Right lobe of liver (tissue), 6 donors: ENCODE data around the gene SMOC1. TPM values are rescaled to one million over a fixed set of nuclear protein-coding genes. Genes with fewer than 3 reads are reported as not detected.

Experiments
- ATAC-seq, 4 donors: fragments of 200-7000 bp; cut with Tn5 transposase; one replicate each; pipeline ENCODE4 v1.9.1; 2020; ENCODE audit warnings: mild to moderate bottlenecking in 4 of 4, moderate library complexity in 4 of 4
- DNase-seq, 3 donors: peaks; one replicate each; pipeline ENCODE4 v3.0.0-alpha.2; 2020
- H3K27ac ChIP-seq, 3 donors: fragments of 200-600 bp; one replicate each; pipeline ENCODE4 v1.8.0; 2022
- H3K27me3 ChIP-seq, 2 donors: fragments of 200-600 bp; one replicate each; pipeline ENCODE4 v1.8.0; 2022
- H3K36me3 ChIP-seq, 4 donors: fragments of 200-600 bp; sonication (generic) in 1 of 4; one replicate each; pipeline versions ENCODE4 v1.5.1 to v1.8.0; 2017 to 2022; ENCODE audit warnings: control low read depth in 1 of 4
- H3K4me1 ChIP-seq, 4 donors: fragments of 200-600 bp; sonication (generic) in 1 of 4; one replicate each; pipeline versions ENCODE4 v1.5.1 to v1.8.0; 2017 to 2022; ENCODE audit warnings: control low read depth in 1 of 4
- H3K4me3 ChIP-seq, 3 donors: fragments of 200-600 bp; one replicate each; pipeline ENCODE4 v1.8.0; 2022
- H3K9me3 ChIP-seq, 4 donors: fragments of 200-600 bp; sonication (generic) in 1 of 4; one replicate each; pipeline versions ENCODE4 v1.5.1 to v1.8.0; 2017 to 2022; ENCODE audit warnings: control low read depth in 1 of 4
- POLR2A ChIP-seq: fragments of 450-650 bp; IDR thresholded peaks from one replicate; pipeline ENCODE4 v1.6.1; 2017; ENCODE audit warnings: antibody characterized with exemption, mild to moderate bottlenecking
- WGBS: methylation state at CpG from one replicate; pipeline ENCODE4 v1.1.6; 2018; ENCODE audit warnings: low coverage, low lambda C conversion rate; ENCODE audit not compliant: insufficient coverage; ENCODE audit errors: missing lambda C conversion rate; 5-methylcytosine and 5-hydroxymethylcytosine counted together
- intact Hi-C, 2 donors: fragments of 100-400 bp; cut with DNase I; formaldehyde crosslinking; loops; one replicate each; pipeline versions ENCODE4 v1.11.2 to v1.14.1; 2022
- total RNA-seq, 6 experiments: library from RNA; depleted of rRNA in 2 of 6; stranded (reverse); fragments of >200 nt in 2 of 6; fragmentation: NEBNext Ultra II Directional in 3 of 6; extraction: Animal tissue kit (Norgen Biotek cat#: 25700) in 3 of 6; gene quantifications; one replicate each; pipeline versions ENCODE4 v1.1.0 to v1.2.4, GENCODE V29; 2016 to 2023
- TF ChIP-seq, protein P1 (sequence below), 4 donors: fragments of 200-600 bp in 3 of 4; fragments of 450-650 bp in 1 of 4; IDR thresholded peaks; one replicate each; pipeline versions ENCODE4 v1.5.1 to v1.8.0; 2016 to 2022; ENCODE audit warnings: antibody characterized with exemption in 4 of 4, mild to moderate bottlenecking in 2 of 4
- donor health status: DM: no; HTN: yes; CAD: no.
- donor health status: DM: no; HTN: no; CAD: no.
- donor health status: DM: no; HTN: no; CAD: no.
- donor health status: DM: no; HTN: yes; CAD: no.
- donor health status: DM: no; HTN: yes; CAD: no.

The SMOC1 gene
- total RNA-seq, 6 experiments from 2014 or later, result 22.3 to 88.5 (median 45.4) TPM

DNA sequence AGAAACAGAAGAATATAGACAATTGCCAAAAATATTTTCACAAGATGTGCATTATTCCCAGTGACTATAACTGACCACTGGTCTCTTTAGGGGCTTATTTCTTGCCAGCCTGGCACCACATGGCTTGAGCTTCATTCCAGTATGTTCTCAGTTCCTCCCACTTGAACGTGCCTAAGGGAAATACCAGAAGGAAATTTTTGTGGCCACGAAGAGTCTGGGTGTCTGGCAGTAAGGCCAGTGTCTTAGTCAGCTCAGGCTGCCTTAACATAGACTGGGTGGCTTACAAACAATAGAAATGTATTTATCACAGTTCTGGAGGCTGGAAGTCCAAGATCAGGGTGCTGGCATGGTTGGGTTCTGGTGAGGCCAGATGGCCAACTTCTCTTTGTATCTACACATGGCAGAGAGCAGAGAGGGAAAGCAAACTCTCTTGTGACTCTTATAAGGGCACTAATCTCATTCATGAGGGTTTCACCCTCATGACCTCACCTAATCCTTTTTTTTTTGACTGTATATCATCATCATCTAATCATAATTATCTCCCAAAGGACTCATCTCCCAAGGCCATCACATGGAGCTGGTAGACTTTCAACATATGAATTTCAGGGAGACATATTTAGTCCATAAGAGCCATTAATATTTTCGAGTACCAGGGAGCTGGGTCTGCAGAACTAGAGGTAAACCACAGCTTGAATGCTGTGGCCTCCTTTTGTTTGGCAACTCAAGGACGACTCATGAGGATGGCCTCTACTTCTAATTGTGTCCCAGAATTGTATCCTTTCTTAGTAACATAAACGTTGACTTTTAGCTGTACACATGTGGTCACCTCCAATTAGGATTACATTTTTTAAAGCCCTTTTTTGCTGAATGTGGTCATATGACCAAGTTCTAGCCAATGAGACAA lies 5.1 kb upstream of the SMOC1 start:
- DNase-seq, result no peak
- H3K4me1 ChIP-seq, result peaks cover 0 to 23% (median 11%) of the 10 kb centered on the region in 4 donors
- ATAC-seq, result no peak
- no peaks in the 10 kb centered on the region for H3K9me3 ChIP-seq
- TF ChIP-seq, protein P1, sequence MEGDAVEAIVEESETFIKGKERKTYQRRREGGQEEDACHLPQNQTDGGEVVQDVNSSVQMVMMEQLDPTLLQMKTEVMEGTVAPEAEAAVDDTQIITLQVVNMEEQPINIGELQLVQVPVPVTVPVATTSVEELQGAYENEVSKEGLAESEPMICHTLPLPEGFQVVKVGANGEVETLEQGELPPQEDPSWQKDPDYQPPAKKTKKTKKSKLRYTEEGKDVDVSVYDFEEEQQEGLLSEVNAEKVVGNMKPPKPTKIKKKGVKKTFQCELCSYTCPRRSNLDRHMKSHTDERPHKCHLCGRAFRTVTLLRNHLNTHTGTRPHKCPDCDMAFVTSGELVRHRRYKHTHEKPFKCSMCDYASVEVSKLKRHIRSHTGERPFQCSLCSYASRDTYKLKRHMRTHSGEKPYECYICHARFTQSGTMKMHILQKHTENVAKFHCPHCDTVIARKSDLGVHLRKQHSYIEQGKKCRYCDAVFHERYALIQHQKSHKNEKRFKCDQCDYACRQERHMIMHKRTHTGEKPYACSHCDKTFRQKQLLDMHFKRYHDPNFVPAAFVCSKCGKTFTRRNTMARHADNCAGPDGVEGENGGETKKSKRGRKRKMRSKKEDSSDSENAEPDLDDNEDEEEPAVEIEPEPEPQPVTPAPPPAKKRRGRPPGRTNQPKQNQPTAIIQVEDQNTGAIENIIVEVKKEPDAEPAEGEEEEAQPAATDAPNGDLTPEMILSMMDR (IDR thresholded peaks at IDR 0.05), result no peak
- no peak for TF ChIP-seq POLR2A
- no peaks in the 10 kb centered on the region for H3K36me3 ChIP-seq
- no peaks in the 10 kb centered on the region for H3K27me3 ChIP-seq
- WGBS, result 71% methylated on average over 5 of the region's 5 CpGs
- no peak overlapping the region for H3K4me3 ChIP-seq
- H3K27ac ChIP-seq, result no peak overlapping the region
- intact Hi-C loops, result loop anchor here in 1 of 2 donors (10.0 kb wide), 1 partner anchor 141 kb away; no protein-coding TSS in a partner anchor

DNA sequence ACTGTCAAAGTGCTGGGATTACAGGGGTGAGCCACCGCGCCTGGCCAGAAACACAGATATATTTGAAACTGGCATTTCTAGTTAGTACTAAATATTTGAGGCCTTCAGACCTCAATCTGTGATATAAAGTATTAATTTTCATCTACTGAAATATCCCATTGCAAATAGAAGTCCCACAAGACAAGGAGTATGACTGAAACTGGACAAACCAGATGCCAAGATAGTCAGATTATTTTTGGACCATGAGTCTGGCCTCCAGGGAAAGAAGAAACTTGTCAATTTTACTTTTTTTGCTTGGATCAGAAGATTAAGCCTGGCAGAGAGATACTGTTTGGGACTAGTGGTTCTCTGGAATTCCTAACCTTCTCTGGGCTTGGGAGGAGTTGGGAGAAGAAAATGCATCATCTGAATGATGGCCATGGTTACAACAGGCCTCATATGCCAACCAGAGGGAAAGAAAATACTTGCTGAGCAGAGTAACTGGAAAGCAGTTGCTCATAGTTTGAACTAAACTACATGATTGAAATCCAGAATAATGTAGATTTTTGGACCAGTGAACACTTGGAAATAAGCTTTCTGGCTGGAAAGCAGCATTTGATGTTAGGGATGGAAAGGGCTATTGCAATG lies 2.9 kb upstream of the SMOC1 start:
- H3K4me3 ChIP-seq, result no peak overlapping the region
- DNase-seq, result no peak
- H3K4me1 ChIP-seq, result peaks cover 0 to 27% (median 12%) of the 10 kb centered on the region in 4 donors
- TF ChIP-seq POLR2A, result no peak
- TF ChIP-seq, protein P1 (IDR thresholded peaks at IDR 0.05), result no peak
- no peaks in the 10 kb centered on the region for H3K9me3 ChIP-seq
- WGBS, result 54% methylated on average over 2 of the region's 2 CpGs
- intact Hi-C loops, result loop anchor here in 1 of 2 donors (10.0 kb wide), 1 partner anchor 138 kb away; no protein-coding TSS in a partner anchor
- ATAC-seq, result no peak
- peak overlapping the region; percentile 35 to 75 (median 35) for H3K27ac ChIP-seq
- H3K27me3 ChIP-seq, result no peaks in the 10 kb centered on the region
- no peaks in the 10 kb centered on the region for H3K36me3 ChIP-seq

DNA sequence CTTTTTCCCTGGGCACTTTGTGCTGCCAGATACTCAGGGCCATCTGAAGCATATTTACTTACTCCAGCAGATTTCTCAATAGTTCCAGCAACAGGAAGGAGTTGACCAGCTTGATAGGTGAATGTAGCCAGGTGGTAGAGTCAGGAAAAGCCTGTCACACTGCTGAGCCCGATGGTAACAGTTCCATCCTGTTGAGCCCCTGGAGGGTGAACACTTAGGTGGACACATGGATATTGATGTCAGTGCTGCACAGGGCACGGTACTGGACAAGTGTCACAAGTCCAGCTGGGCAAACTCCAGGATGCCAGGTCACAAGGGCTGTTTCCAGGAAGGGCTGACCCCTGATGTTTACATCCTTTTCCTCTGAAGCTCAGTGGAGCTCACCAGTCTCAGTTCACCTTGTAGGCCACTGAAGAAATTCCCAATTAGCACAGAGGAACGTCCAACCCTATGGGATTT lies 2.3 kb upstream of the SMOC1 start:
- no peaks in the 10 kb centered on the region for H3K27me3 ChIP-seq
- intact Hi-C loops, result loop anchor here in 1 of 2 donors (10.0 kb wide), 1 partner anchor 138 kb away; no protein-coding TSS in a partner anchor
- DNase-seq (peak; percentile 70 to 79 (median 76)), ATAC-seq (peak; percentile 53 to 69 (median 62))
- H3K36me3 ChIP-seq, result no peaks in the 10 kb centered on the region
- no peak overlapping the region for H3K4me3 ChIP-seq
- peak overlapping the region; percentile 35 to 75 (median 35) for H3K27ac ChIP-seq
- WGBS, result 6% methylated on average over 2 of the region's 3 CpGs
- no peaks in the 10 kb centered on the region for H3K9me3 ChIP-seq
- peaks cover 0 to 31% (median 15%) of the 10 kb centered on the region in 4 donors for H3K4me1 ChIP-seq
- TF ChIP-seq, protein P1 (IDR thresholded peaks at IDR 0.05), result no peak
- TF ChIP-seq POLR2A, result no peak

DNA sequence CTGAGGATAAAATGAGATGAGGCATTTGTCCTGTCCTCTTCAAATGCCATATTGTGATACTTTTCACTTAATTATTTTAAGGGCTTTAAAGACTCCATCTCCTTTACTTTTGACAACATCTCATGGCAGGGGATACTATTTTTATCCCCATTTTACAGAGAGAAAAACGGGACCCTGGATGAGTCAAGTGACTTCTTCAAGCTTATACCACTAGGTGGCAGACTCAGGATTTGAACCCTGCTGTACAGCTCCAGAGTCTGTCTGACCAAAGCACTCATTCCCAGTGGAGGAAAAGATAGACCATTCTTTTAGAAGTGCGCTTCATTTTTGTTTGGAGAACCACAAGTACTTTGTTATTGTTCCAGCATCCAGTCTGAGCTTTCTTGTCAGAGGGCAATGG lies 1.7 kb upstream of the SMOC1 start:
- Histone ChIP-seq H3K27me3 (no peaks in the 10 kb centered on the region), H3K9me3 (no peaks in the 10 kb centered on the region), H3K4me3 (no peak overlapping the region), H3K36me3 (no peaks in the 10 kb centered on the region), H3K27ac (peak overlapping the region; percentile 35 to 75 (median 35)), H3K4me1 (peaks cover 0 to 36% (median 16%) of the 10 kb centered on the region in 4 donors)
- DNase-seq (no peak), ATAC-seq (peak; percentile 30 to 46 (median 44))
- 6% methylated on average over 2 of the region's 2 CpGs for WGBS
- intact Hi-C loops, result loop anchor here in 1 of 2 donors (10.0 kb wide), 1 partner anchor 137 kb away; no protein-coding TSS in a partner anchor
- no peak for TF ChIP-seq POLR2A
- TF ChIP-seq, protein P1 (IDR thresholded peaks at IDR 0.05), result peak; percentile 56 to 74 (median 66)
